Liver (tissue), 9 donors: ENCODE results near the gene EXT2. TPM values are rescaled to one million over a fixed set of nuclear protein-coding genes. Genes with fewer than 3 reads are reported as not detected.

Experiments
- DNase-seq: peaks from one replicate; pipeline ENCODE4 v3.0.0-alpha.2; 2017; ENCODE audit warnings: low spot score
- H3K27ac ChIP-seq, 2 donors: one replicate each; pipeline ENCODE4 v1.7.0; 2013; ENCODE audit warnings: inconsistent platforms in 2 of 2, low read length in 2 of 2, control low read depth in 1 of 2, low read depth in 1 of 2, mild to moderate bottlenecking in 1 of 2
- H3K27me3 ChIP-seq, 4 donors: one replicate each; pipeline versions ENCODE4 v1.6.1 to v1.7.0; 2013; ENCODE audit warnings: low read length in 3 of 4, inconsistent platforms in 1 of 4, mild to moderate bottlenecking in 1 of 4, moderate library complexity in 1 of 4; ENCODE audit not compliant: control insufficient read depth in 4 of 4, insufficient read depth in 4 of 4
- H3K36me3 ChIP-seq, 4 donors: one replicate each; pipeline versions ENCODE4 v1.6.1 to v1.7.0; 2013; ENCODE audit warnings: low read length in 3 of 4, mild to moderate bottlenecking in 3 of 4, low read depth in 1 of 4, moderate library complexity in 1 of 4; ENCODE audit not compliant: control insufficient read depth in 4 of 4, insufficient read depth in 3 of 4
- H3K4me1 ChIP-seq, 4 donors: one replicate each; pipeline versions ENCODE4 v1.6.1 to v1.7.0; 2013; ENCODE audit warnings: low read length in 3 of 4, mild to moderate bottlenecking in 3 of 4, moderate library complexity in 1 of 4; ENCODE audit not compliant: control insufficient read depth in 4 of 4, insufficient read depth in 4 of 4
- H3K4me3 ChIP-seq, 3 donors: one replicate each; pipeline versions ENCODE4 v1.6.1 to v1.7.0; 2013; ENCODE audit warnings: low read length in 3 of 3, control low read depth in 1 of 3, low read depth in 1 of 3, mild to moderate bottlenecking in 1 of 3
- H3K9ac ChIP-seq, 2 donors: one replicate each; pipeline ENCODE4 v1.7.0; 2013; ENCODE audit warnings: low read length in 2 of 2, mild to moderate bottlenecking in 2 of 2, moderate library complexity in 2 of 2, control low read depth in 1 of 2, low read depth in 1 of 2
- H3K9me3 ChIP-seq, 4 donors: one replicate each; pipeline versions ENCODE4 v1.6.1 to v1.7.0; 2013; ENCODE audit warnings: low read length in 3 of 4; ENCODE audit not compliant: control insufficient read depth in 4 of 4
- EGR1 ChIP-seq, 2 donors: IDR thresholded peaks; 2 replicates each; pipeline ENCODE4 v1.6.1; 2016 to 2018; ENCODE audit warnings: antibody characterized with exemption in 2 of 2, low read depth in 2 of 2
- FOXA1 ChIP-seq: IDR thresholded peaks from 2 replicates; pipeline ENCODE4 v1.6.1; 2016; ENCODE audit warnings: antibody characterized with exemption
- FOXA2 ChIP-seq: IDR thresholded peaks from 2 replicates; pipeline ENCODE4 v1.6.1; 2016; ENCODE audit warnings: antibody characterized with exemption
- GABPA ChIP-seq, 2 donors: IDR thresholded peaks in 1 of 2; conservative IDR thresholded peaks in 1 of 2; 2 replicates each; pipeline ENCODE4 v1.6.1; 2016; ENCODE audit warnings: antibody characterized with exemption in 2 of 2, mild to moderate bottlenecking in 1 of 2, moderate library complexity in 1 of 2
- HNF4A ChIP-seq, 2 donors: conservative IDR thresholded peaks; 2 replicates each; pipeline ENCODE4 v1.6.1; 2016; ENCODE audit warnings: antibody characterized with exemption in 2 of 2, mild to moderate bottlenecking in 2 of 2
- HNF4G ChIP-seq: IDR thresholded peaks from 2 replicates; pipeline ENCODE4 v1.6.1; 2016; ENCODE audit warnings: antibody characterized with exemption
- JUND ChIP-seq, 2 donors: IDR thresholded peaks; 2 replicates each; pipeline ENCODE4 v1.6.1; 2016; ENCODE audit warnings: antibody characterized with exemption in 2 of 2
- NR2F2 ChIP-seq: IDR thresholded peaks from 2 replicates; pipeline ENCODE4 v1.6.1; 2016; ENCODE audit warnings: antibody characterized with exemption
- RAD21 ChIP-seq, 2 donors: IDR thresholded peaks; 2 replicates each; pipeline ENCODE4 v1.6.1; 2016; ENCODE audit warnings: antibody characterized with exemption in 2 of 2, mild to moderate bottlenecking in 2 of 2
- RXRA ChIP-seq, 2 donors: IDR thresholded peaks; 2 replicates each; pipeline ENCODE4 v1.6.1; 2017 to 2018; ENCODE audit warnings: antibody characterized with exemption in 2 of 2, mild to moderate bottlenecking in 1 of 2
- SP1 ChIP-seq: IDR thresholded peaks from 2 replicates; pipeline ENCODE4 v1.6.1; 2018; ENCODE audit warnings: antibody characterized with exemption, mild to moderate bottlenecking
- TAF1 ChIP-seq: conservative IDR thresholded peaks from 2 replicates; pipeline ENCODE4 v1.6.1; 2016; ENCODE audit warnings: antibody characterized with exemption, mild to moderate bottlenecking
- YY1 ChIP-seq: IDR thresholded peaks from 2 replicates; pipeline ENCODE4 v1.6.1; 2016; ENCODE audit warnings: antibody characterized with exemption, mild to moderate bottlenecking
- WGBS: extraction: QIAGEN DNeasy Blood & Tissue Kit; methylation state at CpG from one replicate; pipeline ENCODE4 v1.1.7; 2013; 5-methylcytosine and 5-hydroxymethylcytosine counted together
- polyA plus RNA-seq, 2 donors: library from polyadenylated mRNA; stranded (reverse) in 1 of 2; unstranded in 1 of 2; fragments of 200-250 nt in 1 of 2; fragments of >200 nt in 1 of 2; fragmentation: Nextera tagmentation in 1 of 2; extraction: Ambion mirVana in 1 of 2; gene quantifications; one replicate each; pipeline versions ENCODE4 v1.2.1 to v1.2.3, GENCODE V29; 2013 to 2015
- total RNA-seq, 2 donors: library from RNA; depleted of rRNA; stranded (reverse); fragments of >200 nt; gene quantifications; one replicate each; pipeline ENCODE4 v1.2.3, GENCODE V29; 2014
- TF ChIP-seq, protein P1 (sequence below): fragments of 150-350 bp; IDR thresholded peaks from 2 replicates; pipeline ENCODE4 v1.5.1; 2017; ENCODE audit warnings: improper control_type of control experiment, low read depth, low read length; ENCODE audit not compliant: missing input control
- TF ChIP-seq, protein P2 (sequence below): IDR thresholded peaks from 2 replicates; pipeline ENCODE4 v1.6.1; 2016; ENCODE audit warnings: antibody characterized with exemption
- TF ChIP-seq, protein P3 (sequence below): IDR thresholded peaks from 2 replicates; pipeline ENCODE4 v1.6.1; 2016; ENCODE audit warnings: antibody characterized with exemption
- TF ChIP-seq, protein P4 (sequence below): IDR thresholded peaks from 2 replicates; pipeline ENCODE4 v1.6.1; 2016; ENCODE audit warnings: antibody characterized with exemption
- TF ChIP-seq, protein P5 (sequence below): IDR thresholded peaks from 2 replicates; pipeline ENCODE4 v1.6.1; 2016; ENCODE audit warnings: antibody characterized with exemption, mild to moderate bottlenecking
- donor health status: healthy.
- donor health status: healthy.
- donor health status: healthy.
- donor health status: healthy.
- donor health status: healthy.

Gene EXT2
- total and polyA plus RNA-seq, 4 donors, result 8.4 to 36.1 (median 29.8) TPM

DNA sequence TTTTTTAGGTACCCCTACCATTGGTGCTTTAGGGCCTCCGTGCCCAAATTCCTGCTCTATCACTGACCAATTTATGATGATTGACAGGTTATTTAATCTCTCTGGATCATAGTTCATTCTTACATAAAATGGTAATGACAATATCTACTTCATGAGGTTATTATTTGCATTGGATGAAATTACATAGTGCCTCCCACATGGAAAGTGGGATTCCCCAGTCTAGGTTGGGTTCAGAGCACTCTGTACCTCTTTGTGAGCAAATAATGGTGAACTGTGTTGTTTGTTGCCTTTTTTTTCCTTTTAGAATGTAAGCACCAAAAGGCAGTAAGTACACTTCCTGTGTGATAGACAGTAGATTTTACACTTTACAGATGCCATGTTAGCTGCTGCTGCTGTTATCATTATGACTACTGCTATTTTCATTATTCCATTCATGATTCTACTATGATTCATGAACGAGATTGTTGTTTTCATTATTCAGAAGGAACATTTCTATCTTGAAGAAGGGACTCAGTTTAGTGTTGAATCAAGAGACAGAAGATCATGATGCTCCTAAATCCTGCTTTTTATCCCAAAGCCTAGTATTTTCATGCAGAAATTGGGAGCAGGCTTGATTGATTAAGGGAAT is 113.6 kb downstream of the EXT2 start:
- Histone ChIP-seq H3K4me1 (no peaks in the 10 kb centered on the region), H3K36me3 (peaks cover 2 to 4% (median 4%) of the 10 kb centered on the region in 4 donors), H3K9me3 (peaks cover 0 to 3% (median 0%) of the 10 kb centered on the region in 4 donors), H3K9ac (no peak overlapping the region), H3K27me3 (no peaks in the 10 kb centered on the region), H3K4me3 (no peak overlapping the region), H3K27ac (no peak overlapping the region)
- WGBS, result 86% methylated on average over 2 of the region's 2 CpGs
- no peak for TF ChIP-seq JUND (IDR thresholded peaks at IDR 0.05)
- TF ChIP-seq GABPA (IDR thresholded peaks at IDR 0.05 in 1 of 2, conservative IDR thresholded peaks at IDR 0.05 in 1 of 2), result no peak
- TF ChIP-seq YY1, result no peak
- no peak for TF ChIP-seq RXRA (IDR thresholded peaks at IDR 0.05)
- TF ChIP-seq, protein P1, sequence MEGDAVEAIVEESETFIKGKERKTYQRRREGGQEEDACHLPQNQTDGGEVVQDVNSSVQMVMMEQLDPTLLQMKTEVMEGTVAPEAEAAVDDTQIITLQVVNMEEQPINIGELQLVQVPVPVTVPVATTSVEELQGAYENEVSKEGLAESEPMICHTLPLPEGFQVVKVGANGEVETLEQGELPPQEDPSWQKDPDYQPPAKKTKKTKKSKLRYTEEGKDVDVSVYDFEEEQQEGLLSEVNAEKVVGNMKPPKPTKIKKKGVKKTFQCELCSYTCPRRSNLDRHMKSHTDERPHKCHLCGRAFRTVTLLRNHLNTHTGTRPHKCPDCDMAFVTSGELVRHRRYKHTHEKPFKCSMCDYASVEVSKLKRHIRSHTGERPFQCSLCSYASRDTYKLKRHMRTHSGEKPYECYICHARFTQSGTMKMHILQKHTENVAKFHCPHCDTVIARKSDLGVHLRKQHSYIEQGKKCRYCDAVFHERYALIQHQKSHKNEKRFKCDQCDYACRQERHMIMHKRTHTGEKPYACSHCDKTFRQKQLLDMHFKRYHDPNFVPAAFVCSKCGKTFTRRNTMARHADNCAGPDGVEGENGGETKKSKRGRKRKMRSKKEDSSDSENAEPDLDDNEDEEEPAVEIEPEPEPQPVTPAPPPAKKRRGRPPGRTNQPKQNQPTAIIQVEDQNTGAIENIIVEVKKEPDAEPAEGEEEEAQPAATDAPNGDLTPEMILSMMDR, result no peak
- TF ChIP-seq EGR1 (IDR thresholded peaks at IDR 0.05; ENCODE audit: low read depth in 2 of 2), result no peak
- no peak for TF ChIP-seq FOXA1
- TF ChIP-seq, protein P2, sequence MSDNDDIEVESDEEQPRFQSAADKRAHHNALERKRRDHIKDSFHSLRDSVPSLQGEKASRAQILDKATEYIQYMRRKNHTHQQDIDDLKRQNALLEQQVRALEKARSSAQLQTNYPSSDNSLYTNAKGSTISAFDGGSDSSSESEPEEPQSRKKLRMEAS, result no peak
- no peak for TF ChIP-seq RAD21 (IDR thresholded peaks at IDR 0.05)
- TF ChIP-seq FOXA2, result no peak
- TF ChIP-seq SP1, result no peak
- TF ChIP-seq, protein P3, sequence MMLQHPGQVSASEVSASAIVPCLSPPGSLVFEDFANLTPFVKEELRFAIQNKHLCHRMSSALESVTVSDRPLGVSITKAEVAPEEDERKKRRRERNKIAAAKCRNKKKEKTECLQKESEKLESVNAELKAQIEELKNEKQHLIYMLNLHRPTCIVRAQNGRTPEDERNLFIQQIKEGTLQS, result no peak
- TF ChIP-seq, protein P4, sequence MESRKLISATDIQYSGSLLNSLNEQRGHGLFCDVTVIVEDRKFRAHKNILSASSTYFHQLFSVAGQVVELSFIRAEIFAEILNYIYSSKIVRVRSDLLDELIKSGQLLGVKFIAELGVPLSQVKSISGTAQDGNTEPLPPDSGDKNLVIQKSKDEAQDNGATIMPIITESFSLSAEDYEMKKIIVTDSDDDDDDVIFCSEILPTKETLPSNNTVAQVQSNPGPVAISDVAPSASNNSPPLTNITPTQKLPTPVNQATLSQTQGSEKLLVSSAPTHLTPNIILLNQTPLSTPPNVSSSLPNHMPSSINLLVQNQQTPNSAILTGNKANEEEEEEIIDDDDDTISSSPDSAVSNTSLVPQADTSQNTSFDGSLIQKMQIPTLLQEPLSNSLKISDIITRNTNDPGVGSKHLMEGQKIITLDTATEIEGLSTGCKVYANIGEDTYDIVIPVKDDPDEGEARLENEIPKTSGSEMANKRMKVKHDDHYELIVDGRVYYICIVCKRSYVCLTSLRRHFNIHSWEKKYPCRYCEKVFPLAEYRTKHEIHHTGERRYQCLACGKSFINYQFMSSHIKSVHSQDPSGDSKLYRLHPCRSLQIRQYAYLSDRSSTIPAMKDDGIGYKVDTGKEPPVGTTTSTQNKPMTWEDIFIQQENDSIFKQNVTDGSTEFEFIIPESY, result no peak
- no peak for TF ChIP-seq HNF4G
- TF ChIP-seq, protein P5, sequence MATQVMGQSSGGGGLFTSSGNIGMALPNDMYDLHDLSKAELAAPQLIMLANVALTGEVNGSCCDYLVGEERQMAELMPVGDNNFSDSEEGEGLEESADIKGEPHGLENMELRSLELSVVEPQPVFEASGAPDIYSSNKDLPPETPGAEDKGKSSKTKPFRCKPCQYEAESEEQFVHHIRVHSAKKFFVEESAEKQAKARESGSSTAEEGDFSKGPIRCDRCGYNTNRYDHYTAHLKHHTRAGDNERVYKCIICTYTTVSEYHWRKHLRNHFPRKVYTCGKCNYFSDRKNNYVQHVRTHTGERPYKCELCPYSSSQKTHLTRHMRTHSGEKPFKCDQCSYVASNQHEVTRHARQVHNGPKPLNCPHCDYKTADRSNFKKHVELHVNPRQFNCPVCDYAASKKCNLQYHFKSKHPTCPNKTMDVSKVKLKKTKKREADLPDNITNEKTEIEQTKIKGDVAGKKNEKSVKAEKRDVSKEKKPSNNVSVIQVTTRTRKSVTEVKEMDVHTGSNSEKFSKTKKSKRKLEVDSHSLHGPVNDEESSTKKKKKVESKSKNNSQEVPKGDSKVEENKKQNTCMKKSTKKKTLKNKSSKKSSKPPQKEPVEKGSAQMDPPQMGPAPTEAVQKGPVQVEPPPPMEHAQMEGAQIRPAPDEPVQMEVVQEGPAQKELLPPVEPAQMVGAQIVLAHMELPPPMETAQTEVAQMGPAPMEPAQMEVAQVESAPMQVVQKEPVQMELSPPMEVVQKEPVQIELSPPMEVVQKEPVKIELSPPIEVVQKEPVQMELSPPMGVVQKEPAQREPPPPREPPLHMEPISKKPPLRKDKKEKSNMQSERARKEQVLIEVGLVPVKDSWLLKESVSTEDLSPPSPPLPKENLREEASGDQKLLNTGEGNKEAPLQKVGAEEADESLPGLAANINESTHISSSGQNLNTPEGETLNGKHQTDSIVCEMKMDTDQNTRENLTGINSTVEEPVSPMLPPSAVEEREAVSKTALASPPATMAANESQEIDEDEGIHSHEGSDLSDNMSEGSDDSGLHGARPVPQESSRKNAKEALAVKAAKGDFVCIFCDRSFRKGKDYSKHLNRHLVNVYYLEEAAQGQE, result no peak
- no peak for TF ChIP-seq NR2F2
- TF ChIP-seq TAF1, result no peak
- no peak for TF ChIP-seq HNF4A (conservative IDR thresholded peaks at IDR 0.05)
- no peak for DNase-seq
